MCF 10A (cell line): ENCODE measurements around the gene POMGNT2. TPM values are rescaled to one million over a fixed set of nuclear protein-coding genes. Genes with fewer than 3 reads are reported as not detected.
A peak's percentile ranks its signal among the peaks of the same experiment; 100 is the strongest.
"Not testable (repeated sequence)": the region's sequence is repeated elsewhere in the genome, so short reads cannot be mapped to it uniquely, and the experiment has no call there.

ENCODE experiments used
- BruUV-seq: library from RNA; stranded (reverse); fragments of 400-500 nt; replicated peaks from 2 replicates; lab custom pipeline; 2021; lab: Mats Ljungman, UMichigan
- CTCF ChIA-PET: fragments of 300-600 bp; sonication (Branson Sonifier 250); formaldehyde crosslinking; extraction: SDS; loops from one replicate; lab custom pipeline; 2021; ENCODE audit warnings: antibody characterized with exemption, inconsistent platforms; lab: Yijun Ruan, JAX
- POLR2A ChIA-PET: fragments of 300-600, 350-650 bp; sonication (Branson Sonifier 250); formaldehyde crosslinking; extraction: SDS; loops from one replicate; lab custom pipeline; 2020; ENCODE audit warnings: antibody characterized with exemption, inconsistent platforms; lab: Yijun Ruan, JAX
- DNase-seq: peaks from one replicate; pipeline ENCODE4 v3.0.0-alpha.2; 2018; ENCODE audit not compliant: unreplicated experiment
- H3K27ac Mint-ChIP-seq: one replicate; pipeline ENCODE4 v1.8.0; 2022; ENCODE audit warnings: mild to moderate bottlenecking, low read depth, mixed read lengths; ENCODE audit not compliant: unreplicated experiment
- H3K27me3 Mint-ChIP-seq: one replicate; pipeline ENCODE4 v1.8.0; 2022; ENCODE audit warnings: mixed read lengths; ENCODE audit not compliant: insufficient read depth, unreplicated experiment
- H3K36me3 Mint-ChIP-seq: one replicate; pipeline ENCODE4 v1.8.0; 2022; ENCODE audit warnings: mild to moderate bottlenecking, moderate library complexity, mixed read lengths; ENCODE audit not compliant: insufficient read depth, unreplicated experiment
- H3K4me1 Mint-ChIP-seq: one replicate; pipeline ENCODE4 v1.8.0; 2022; ENCODE audit warnings: mixed read lengths; ENCODE audit not compliant: insufficient read depth, unreplicated experiment
- H3K4me3 Mint-ChIP-seq: one replicate; pipeline ENCODE4 v1.8.0; 2022; ENCODE audit warnings: mild to moderate bottlenecking, moderate library complexity, mixed read lengths; ENCODE audit not compliant: unreplicated experiment
- H3K9me3 Mint-ChIP-seq: one replicate; pipeline ENCODE4 v1.8.0; 2022; ENCODE audit warnings: mixed read lengths; ENCODE audit not compliant: unreplicated experiment
- intact Hi-C: fragments of 100-400 bp; cut with micrococcal nuclease; formaldehyde crosslinking; loops from 2 replicates; pipeline ENCODE4 v1.14.1; 2022
- total RNA-seq: library from RNA; stranded (reverse); gene quantifications from 2 replicates; pipeline ENCODE4 v1.2.3, GENCODE V29; 2022
- TF ChIP-seq, protein P1 (sequence below): fragments of 200-600 bp; IDR thresholded peaks from one replicate; pipeline ENCODE4 v1.8.0; 2022; ENCODE audit warnings: antibody characterized with exemption, mild to moderate bottlenecking; ENCODE audit not compliant: unreplicated experiment

POMGNT2 gene
- total RNA-seq, 1 experiment from 2014 or later = 6.2 TPM

- TF ChIP-seq, protein P1, sequence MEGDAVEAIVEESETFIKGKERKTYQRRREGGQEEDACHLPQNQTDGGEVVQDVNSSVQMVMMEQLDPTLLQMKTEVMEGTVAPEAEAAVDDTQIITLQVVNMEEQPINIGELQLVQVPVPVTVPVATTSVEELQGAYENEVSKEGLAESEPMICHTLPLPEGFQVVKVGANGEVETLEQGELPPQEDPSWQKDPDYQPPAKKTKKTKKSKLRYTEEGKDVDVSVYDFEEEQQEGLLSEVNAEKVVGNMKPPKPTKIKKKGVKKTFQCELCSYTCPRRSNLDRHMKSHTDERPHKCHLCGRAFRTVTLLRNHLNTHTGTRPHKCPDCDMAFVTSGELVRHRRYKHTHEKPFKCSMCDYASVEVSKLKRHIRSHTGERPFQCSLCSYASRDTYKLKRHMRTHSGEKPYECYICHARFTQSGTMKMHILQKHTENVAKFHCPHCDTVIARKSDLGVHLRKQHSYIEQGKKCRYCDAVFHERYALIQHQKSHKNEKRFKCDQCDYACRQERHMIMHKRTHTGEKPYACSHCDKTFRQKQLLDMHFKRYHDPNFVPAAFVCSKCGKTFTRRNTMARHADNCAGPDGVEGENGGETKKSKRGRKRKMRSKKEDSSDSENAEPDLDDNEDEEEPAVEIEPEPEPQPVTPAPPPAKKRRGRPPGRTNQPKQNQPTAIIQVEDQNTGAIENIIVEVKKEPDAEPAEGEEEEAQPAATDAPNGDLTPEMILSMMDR = no peak
- POLR2A ChIA-PET = interaction anchor here (1.2 kb wide), 1 partner anchor 34 kb away, joined by 3 read pairs; no protein-coding TSS in a partner anchor
- CTCF ChIA-PET = interaction anchor here (1.1 kb wide), 1 partner anchor 110 kb away, joined by 4 read pairs; no protein-coding TSS in a partner anchor
- DNase-seq = no peak
- no peaks in the 10 kb centered on the region for H3K27me3 Mint-ChIP-seq
- intact Hi-C loops = no loop called here
- no peak overlapping the region for H3K4me3 Mint-ChIP-seq
- no TSS peak for BruUV-seq
- peaks cover 7% of the 10 kb centered on the region for H3K4me1 Mint-ChIP-seq
- H3K27ac Mint-ChIP-seq = peak overlapping the region; percentile 6
- H3K9me3 Mint-ChIP-seq = no peaks in the 10 kb centered on the region
- H3K36me3 Mint-ChIP-seq = no peaks in the 10 kb centered on the region
Measured at GRCh38 chr3:43072361-43072760, 33.5 kb downstream of the POMGNT2 start.

DNA sequence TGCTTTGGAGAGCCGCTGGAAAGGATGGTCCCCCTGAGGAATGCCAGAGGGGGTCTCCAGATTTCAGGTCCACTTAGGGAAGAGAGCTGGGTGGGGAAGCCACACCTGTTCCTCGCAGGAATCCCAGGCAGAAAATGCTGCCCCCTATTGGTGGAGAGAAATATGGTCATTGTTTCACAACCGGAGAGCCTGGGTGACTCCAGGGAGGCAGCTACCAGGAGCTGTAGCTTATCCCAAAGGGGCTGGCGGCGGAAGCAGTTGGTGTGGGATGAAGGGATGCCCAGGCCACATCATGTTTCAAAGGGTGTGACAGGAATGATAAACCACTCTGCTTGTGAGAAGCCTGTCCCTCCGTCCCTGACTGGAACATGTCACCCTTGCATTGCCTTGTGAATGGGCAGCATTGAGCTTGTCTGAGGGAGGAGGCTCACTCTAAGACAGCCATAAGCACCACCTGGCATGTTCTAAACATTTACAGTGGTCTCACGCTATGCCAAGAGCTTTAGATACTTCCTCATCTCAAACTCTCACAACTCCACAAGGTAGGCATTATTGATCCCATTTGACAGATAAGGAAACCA lies 34.5 kb downstream of the POMGNT2 start:
- DNase-seq = peak; percentile 24
- CTCF ChIA-PET = interaction anchor here (0.6 to 1.3 kb wide), 4 partner anchors 13 to 256 kb away, joined by 3 to 8 read pairs (median 4); no protein-coding TSS in a partner anchor

DNA sequence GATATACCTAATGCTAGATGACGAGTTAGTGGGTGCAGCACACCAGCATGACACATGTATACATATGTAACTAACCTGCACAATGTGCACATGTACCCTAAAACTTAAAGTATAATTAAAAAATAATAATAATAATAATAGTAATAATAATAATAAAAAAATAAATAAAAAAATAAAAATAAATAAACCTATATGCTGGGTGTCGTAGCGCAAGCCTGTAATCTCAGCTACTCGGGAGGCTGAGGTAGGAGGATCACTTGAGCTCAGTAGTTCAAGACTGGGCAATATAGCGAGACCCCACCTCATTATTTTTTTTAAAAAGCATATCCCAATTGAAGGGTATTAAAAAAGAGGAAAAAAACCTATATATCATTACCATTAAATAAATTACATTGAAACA lies 35.2 kb downstream of the POMGNT2 start:
- H3K9me3 Mint-ChIP-seq, H3K4me3 Mint-ChIP-seq, DNase-seq, H3K27ac Mint-ChIP-seq, BruUV-seq, H3K27me3 Mint-ChIP-seq, intact Hi-C loops, POLR2A ChIA-PET, H3K4me1 Mint-ChIP-seq, H3K36me3 Mint-ChIP-seq: not testable (repeated sequence)
- CTCF ChIA-PET = interaction anchor here (0.6 to 1.3 kb wide), 2 partner anchors 108 to 256 kb away, joined by 4 to 8 read pairs; no protein-coding TSS in a partner anchor

More for the DNA sequence above, 34.5 kb downstream of the POMGNT2 start:
- POLR2A ChIA-PET = no interaction called here
- intact Hi-C loops = no loop called here
- no peaks in the 10 kb centered on the region for H3K36me3 Mint-ChIP-seq
- H3K27me3 Mint-ChIP-seq = no peaks in the 10 kb centered on the region
- BruUV-seq = no TSS peak
- H3K9me3 Mint-ChIP-seq = no peaks in the 10 kb centered on the region
- no peak overlapping the region for H3K4me3 Mint-ChIP-seq
- TF ChIP-seq, protein P1 = peak; percentile 41
- H3K27ac Mint-ChIP-seq = no peak overlapping the region
- H3K4me1 Mint-ChIP-seq = peaks cover under 1% of the 10 kb centered on the region

- H3K9me3 Mint-ChIP-seq = no peaks in the 10 kb centered on the region
- no TSS peak for BruUV-seq
- H3K4me3 Mint-ChIP-seq = no peak overlapping the region
- no peak overlapping the region for H3K27ac Mint-ChIP-seq
- no peaks in the 10 kb centered on the region for H3K4me1 Mint-ChIP-seq
- TF ChIP-seq, protein P1 = no peak
- H3K36me3 Mint-ChIP-seq = no peaks in the 10 kb centered on the region
- ChIA-PET POLR2A (no interaction called here), CTCF (no interaction called here)
- peaks cover under 1% of the 10 kb centered on the region for H3K27me3 Mint-ChIP-seq
- DNase-seq = no peak
- intact Hi-C loops = no loop called here
Measured at GRCh38 chr3:43063114-43063513, 42.8 kb downstream of the POMGNT2 start.
